H1 (cell line): ENCODE measurements around the gene ARHGEF4. TPM values are rescaled to one million over a fixed set of nuclear protein-coding genes. Genes with fewer than 3 reads are reported as not detected.

Experiments
- JUND ChIP-seq: IDR thresholded peaks from 2 replicates; pipeline ENCODE4 v1.6.1; 2011; ENCODE audit warnings: mild to moderate bottlenecking, improper control_type of control experiment, low read length
- NRF1 ChIP-seq: IDR thresholded peaks from 2 replicates; pipeline ENCODE4 v1.6.1; 2011; ENCODE audit warnings: mild to moderate bottlenecking, low read depth, low read length, improper control_type of control experiment
- RBBP5 ChIP-seq: IDR thresholded peaks from 2 replicates; pipeline ENCODE4 v1.7.1; 2012; ENCODE audit warnings: low read depth, mild to moderate bottlenecking, inconsistent platforms, low read length, moderate library complexity, borderline replicate concordance
- polyA plus RNA-seq, 7 experiments: library from polyadenylated mRNA; depleted of rRNA in 3 of 7; stranded (reverse) in 5 of 7; unstranded in 2 of 7; fragments of >200 nt in 5 of 7; fragments of 200-250 nt in 2 of 7; gene quantifications; 1 replicate in 5 of 7; 2 replicates in 1 of 7; 4 replicates in 1 of 7; pipeline versions ENCODE4 v1.2.1 to v1.2.3, GENCODE V29; 2011 to 2013; ENCODE audit warnings: missing spikeins in 2 of 7, mixed read lengths in 2 of 7
- total RNA-seq: library from RNA; stranded (reverse); fragmentation: NEBNext Ultra II Directional; extraction: Animal tissue kit (Norgen Biotek cat#: 25700); gene quantifications from 2 replicates; pipeline ENCODE4 v1.2.1, GENCODE V29; 2021

Gene ARHGEF4
- total and polyA plus RNA-seq, 2 of the 8 experiments (the other 6 are each of a cell fraction or from before 2014, with no cell fraction given), result 10.6 to 14.6 TPM

GRCh38 chr2:130790312-130790711 lies 46.4 kb upstream of the ARHGEF4 start (continued):
- no peak for TF ChIP-seq RBBP5
- no peak for TF ChIP-seq NRF1
- TF ChIP-seq JUND, result no peak
